Mammary epithelial cell (primary cell): ENCODE data around the gene ORC6.

Experiments used
- CTCF ChIP-seq, 2 donors: IDR thresholded peaks in 1 of 2; conservative IDR thresholded peaks in 1 of 2; 2 replicates each; pipeline ENCODE4 v1.5.1; 2011 to 2012; ENCODE audit warnings: inconsistent platforms in 2 of 2, low read length in 2 of 2, mild to moderate bottlenecking in 2 of 2, control low read depth in 1 of 2, low read depth in 1 of 2; ENCODE audit not compliant: insufficient read depth in 1 of 2; ENCODE audit errors: extremely low read depth in 1 of 2
- EZH2 ChIP-seq: IDR thresholded peaks from 2 replicates; pipeline ENCODE4 v1.6.1; 2012; ENCODE audit warnings: low read length, inconsistent platforms, borderline replicate concordance

- no peak for TF ChIP-seq CTCF (conservative IDR thresholded peaks at IDR 0.05 in 1 of 2, IDR thresholded peaks at IDR 0.05 in 1 of 2; ENCODE audit: extremely low read depth in 1 of 2, insufficient read depth in 1 of 2, low read depth in 1 of 2, low read length in 2 of 2)
- TF ChIP-seq EZH2: no peak
These were observed 30.1 kb downstream of the ORC6 start for GRCh38 chr16:46719528-46719927.
